ENCODE measurements around the gene HPRT1.

HPRT1 gene

GRCh38 chrX:134460005-134460861 is at the start of gene HPRT1:
HPRT1 (plus strand) TSS chrX:134460165; CDS start chrX:134460312, 147 bp downstream.
- no peaks in the 10 kb centered on the region for H3K27me3 ChIP-seq (replicated peaks; ENCODE audit: control insufficient read depth, insufficient read depth, low read length)
- no peaks in the 10 kb centered on the region for H3K36me3 ChIP-seq (ENCODE audit: control insufficient read depth, insufficient read depth, low read length)
- DNase-seq (ENCODE audit: extremely low read depth, insufficient read length) = peak; percentile 84
- no peak for TF ChIP-seq CTCF (IDR thresholded peaks at IDR 0.05; ENCODE audit: insufficient read depth, low read length, poor library complexity, severe bottlenecking)
- H3K4me3 ChIP-seq (replicated peaks; ENCODE audit: low read depth, low read length) = peak within 1 kb of the TSS; percentile 72

GRCh38 chrX:134416087-134416486 is 43.9 kb upstream of the HPRT1 start:
- Histone ChIP-seq H3K36me3 (ENCODE audit: control insufficient read depth, insufficient read depth, low read length) (no peaks in the 10 kb centered on the region; the same call in 1 of the 2 replicates), H3K4me3 (replicated peaks; ENCODE audit: low read depth, low read length) (no peak overlapping the region), H3K27me3 (replicated peaks; ENCODE audit: control insufficient read depth, insufficient read depth, low read length) (no peaks in the 10 kb centered on the region)
- TF ChIP-seq CTCF (IDR thresholded peaks at IDR 0.05; ENCODE audit: insufficient read depth, low read length, poor library complexity, severe bottlenecking) = no peak
- DNase-seq (ENCODE audit: extremely low read depth, insufficient read length) = no peak

GRCh38 chrX:134418317-134419113 is 41.5 kb upstream of the HPRT1 start:
- no peak overlapping the region for H3K4me3 ChIP-seq (replicated peaks; ENCODE audit: low read depth, low read length)
- TF ChIP-seq CTCF (IDR thresholded peaks at IDR 0.05; ENCODE audit: insufficient read depth, low read length, poor library complexity, severe bottlenecking) = no peak
- no peaks in the 10 kb centered on the region for H3K27me3 ChIP-seq (replicated peaks; ENCODE audit: control insufficient read depth, insufficient read depth, low read length)
- no peak for DNase-seq (ENCODE audit: extremely low read depth, insufficient read length)
- H3K36me3 ChIP-seq (ENCODE audit: control insufficient read depth, insufficient read depth, low read length) = no peaks in the 10 kb centered on the region; the same call in 1 of the 2 replicates

- Histone ChIP-seq H3K36me3 (ENCODE audit: control insufficient read depth, insufficient read depth, low read length) (no peaks in the 10 kb centered on the region), H3K4me3 (replicated peaks; ENCODE audit: low read depth, low read length) (no peak overlapping the region), H3K27me3 (replicated peaks; ENCODE audit: control insufficient read depth, insufficient read depth, low read length) (no peaks in the 10 kb centered on the region)
- no peak for TF ChIP-seq CTCF (IDR thresholded peaks at IDR 0.05; ENCODE audit: insufficient read depth, low read length, poor library complexity, severe bottlenecking)
- DNase-seq (ENCODE audit: extremely low read depth, insufficient read length) = no peak
Measured at GRCh38 chrX:134419784-134420183, 40.2 kb upstream of the HPRT1 start.

GRCh38 chrX:134423606-134424005 is 36.4 kb upstream of the HPRT1 start:
- peak; percentile 24 for TF ChIP-seq CTCF (IDR thresholded peaks at IDR 0.05; ENCODE audit: insufficient read depth, low read length, poor library complexity, severe bottlenecking)
- no peak for DNase-seq (ENCODE audit: extremely low read depth, insufficient read length)

More at GRCh38 chrX:134423606-134424005, 36.4 kb upstream of the HPRT1 start:
- no peaks in the 10 kb centered on the region; the same call in 1 of the 2 replicates for H3K36me3 ChIP-seq (ENCODE audit: control insufficient read depth, insufficient read depth, low read length)
- no peak overlapping the region for H3K4me3 ChIP-seq (replicated peaks; ENCODE audit: low read depth, low read length)
- no peaks in the 10 kb centered on the region for H3K27me3 ChIP-seq (replicated peaks; ENCODE audit: control insufficient read depth, insufficient read depth, low read length)
